Measurements from ENCODE around the gene RALGPS1.

DNA sequence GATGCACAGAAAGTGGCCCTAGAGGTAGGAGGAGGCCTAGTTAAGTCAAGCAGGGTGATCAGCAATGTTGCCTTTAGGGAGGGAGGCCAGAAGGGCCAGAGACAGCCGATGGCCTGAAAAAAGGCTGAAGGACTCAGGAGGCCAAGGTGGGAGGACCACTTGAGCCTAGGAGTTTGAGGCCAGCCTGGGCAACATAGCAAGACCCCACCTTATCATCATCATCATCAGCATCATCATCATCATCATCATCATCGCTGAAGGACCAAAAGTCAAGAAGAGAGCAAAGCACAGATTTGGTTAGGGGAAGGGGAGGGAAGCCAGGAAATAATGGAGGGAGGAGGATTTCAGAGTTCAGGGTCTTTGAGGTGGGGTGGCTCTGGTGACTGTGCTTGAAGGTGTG lies 74.3 kb downstream of the RALGPS1 start:
- TF ChIP-seq MBNL3 (CRISPR knock-in tag; conservative IDR thresholded peaks at IDR 0.05) (no peak), HMGA1 (CRISPR knock-in tag; conservative IDR thresholded peaks at IDR 0.05) (no peak), ZNF263 (CRISPR knock-in tag; IDR thresholded peaks at IDR 0.05) (no peak), POLR2AphosphoS5 (IDR thresholded peaks at IDR 0.05; ENCODE audit: low read depth, low read length) (no peak), ZNF766 (CRISPR knock-in tag; IDR thresholded peaks at IDR 0.05; ENCODE audit: borderline replicate concordance) (no peak), RFX5 (IDR thresholded peaks at IDR 0.05; ENCODE audit: low read depth, low read length) (no peak)
- TF ChIP-seq, protein P1, sequence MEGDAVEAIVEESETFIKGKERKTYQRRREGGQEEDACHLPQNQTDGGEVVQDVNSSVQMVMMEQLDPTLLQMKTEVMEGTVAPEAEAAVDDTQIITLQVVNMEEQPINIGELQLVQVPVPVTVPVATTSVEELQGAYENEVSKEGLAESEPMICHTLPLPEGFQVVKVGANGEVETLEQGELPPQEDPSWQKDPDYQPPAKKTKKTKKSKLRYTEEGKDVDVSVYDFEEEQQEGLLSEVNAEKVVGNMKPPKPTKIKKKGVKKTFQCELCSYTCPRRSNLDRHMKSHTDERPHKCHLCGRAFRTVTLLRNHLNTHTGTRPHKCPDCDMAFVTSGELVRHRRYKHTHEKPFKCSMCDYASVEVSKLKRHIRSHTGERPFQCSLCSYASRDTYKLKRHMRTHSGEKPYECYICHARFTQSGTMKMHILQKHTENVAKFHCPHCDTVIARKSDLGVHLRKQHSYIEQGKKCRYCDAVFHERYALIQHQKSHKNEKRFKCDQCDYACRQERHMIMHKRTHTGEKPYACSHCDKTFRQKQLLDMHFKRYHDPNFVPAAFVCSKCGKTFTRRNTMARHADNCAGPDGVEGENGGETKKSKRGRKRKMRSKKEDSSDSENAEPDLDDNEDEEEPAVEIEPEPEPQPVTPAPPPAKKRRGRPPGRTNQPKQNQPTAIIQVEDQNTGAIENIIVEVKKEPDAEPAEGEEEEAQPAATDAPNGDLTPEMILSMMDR (CRISPR knock-in tag; IDR thresholded peaks at IDR 0.05): no peak
- TF ChIP-seq, protein P2, sequence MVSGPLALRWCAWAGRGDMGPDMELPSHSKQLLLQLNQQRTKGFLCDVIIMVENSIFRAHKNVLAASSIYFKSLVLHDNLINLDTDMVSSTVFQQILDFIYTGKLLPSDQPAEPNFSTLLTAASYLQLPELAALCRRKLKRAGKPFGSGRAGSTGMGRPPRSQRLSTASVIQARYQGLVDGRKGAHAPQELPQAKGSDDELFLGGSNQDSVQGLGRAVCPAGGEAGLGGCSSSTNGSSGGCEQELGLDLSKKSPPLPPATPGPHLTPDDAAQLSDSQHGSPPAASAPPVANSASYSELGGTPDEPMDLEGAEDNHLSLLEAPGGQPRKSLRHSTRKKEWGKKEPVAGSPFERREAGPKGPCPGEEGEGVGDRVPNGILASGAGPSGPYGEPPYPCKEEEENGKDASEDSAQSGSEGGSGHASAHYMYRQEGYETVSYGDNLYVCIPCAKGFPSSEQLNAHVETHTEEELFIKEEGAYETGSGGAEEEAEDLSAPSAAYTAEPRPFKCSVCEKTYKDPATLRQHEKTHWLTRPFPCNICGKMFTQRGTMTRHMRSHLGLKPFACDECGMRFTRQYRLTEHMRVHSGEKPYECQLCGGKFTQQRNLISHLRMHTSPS (CRISPR knock-in tag; IDR thresholded peaks at IDR 0.05; ENCODE audit: low read depth): no peak
- TF ChIP-seq, protein P3, sequence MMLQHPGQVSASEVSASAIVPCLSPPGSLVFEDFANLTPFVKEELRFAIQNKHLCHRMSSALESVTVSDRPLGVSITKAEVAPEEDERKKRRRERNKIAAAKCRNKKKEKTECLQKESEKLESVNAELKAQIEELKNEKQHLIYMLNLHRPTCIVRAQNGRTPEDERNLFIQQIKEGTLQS (CRISPR knock-in tag; IDR thresholded peaks at IDR 0.05): no peak
- TF ChIP-seq, protein P4, sequence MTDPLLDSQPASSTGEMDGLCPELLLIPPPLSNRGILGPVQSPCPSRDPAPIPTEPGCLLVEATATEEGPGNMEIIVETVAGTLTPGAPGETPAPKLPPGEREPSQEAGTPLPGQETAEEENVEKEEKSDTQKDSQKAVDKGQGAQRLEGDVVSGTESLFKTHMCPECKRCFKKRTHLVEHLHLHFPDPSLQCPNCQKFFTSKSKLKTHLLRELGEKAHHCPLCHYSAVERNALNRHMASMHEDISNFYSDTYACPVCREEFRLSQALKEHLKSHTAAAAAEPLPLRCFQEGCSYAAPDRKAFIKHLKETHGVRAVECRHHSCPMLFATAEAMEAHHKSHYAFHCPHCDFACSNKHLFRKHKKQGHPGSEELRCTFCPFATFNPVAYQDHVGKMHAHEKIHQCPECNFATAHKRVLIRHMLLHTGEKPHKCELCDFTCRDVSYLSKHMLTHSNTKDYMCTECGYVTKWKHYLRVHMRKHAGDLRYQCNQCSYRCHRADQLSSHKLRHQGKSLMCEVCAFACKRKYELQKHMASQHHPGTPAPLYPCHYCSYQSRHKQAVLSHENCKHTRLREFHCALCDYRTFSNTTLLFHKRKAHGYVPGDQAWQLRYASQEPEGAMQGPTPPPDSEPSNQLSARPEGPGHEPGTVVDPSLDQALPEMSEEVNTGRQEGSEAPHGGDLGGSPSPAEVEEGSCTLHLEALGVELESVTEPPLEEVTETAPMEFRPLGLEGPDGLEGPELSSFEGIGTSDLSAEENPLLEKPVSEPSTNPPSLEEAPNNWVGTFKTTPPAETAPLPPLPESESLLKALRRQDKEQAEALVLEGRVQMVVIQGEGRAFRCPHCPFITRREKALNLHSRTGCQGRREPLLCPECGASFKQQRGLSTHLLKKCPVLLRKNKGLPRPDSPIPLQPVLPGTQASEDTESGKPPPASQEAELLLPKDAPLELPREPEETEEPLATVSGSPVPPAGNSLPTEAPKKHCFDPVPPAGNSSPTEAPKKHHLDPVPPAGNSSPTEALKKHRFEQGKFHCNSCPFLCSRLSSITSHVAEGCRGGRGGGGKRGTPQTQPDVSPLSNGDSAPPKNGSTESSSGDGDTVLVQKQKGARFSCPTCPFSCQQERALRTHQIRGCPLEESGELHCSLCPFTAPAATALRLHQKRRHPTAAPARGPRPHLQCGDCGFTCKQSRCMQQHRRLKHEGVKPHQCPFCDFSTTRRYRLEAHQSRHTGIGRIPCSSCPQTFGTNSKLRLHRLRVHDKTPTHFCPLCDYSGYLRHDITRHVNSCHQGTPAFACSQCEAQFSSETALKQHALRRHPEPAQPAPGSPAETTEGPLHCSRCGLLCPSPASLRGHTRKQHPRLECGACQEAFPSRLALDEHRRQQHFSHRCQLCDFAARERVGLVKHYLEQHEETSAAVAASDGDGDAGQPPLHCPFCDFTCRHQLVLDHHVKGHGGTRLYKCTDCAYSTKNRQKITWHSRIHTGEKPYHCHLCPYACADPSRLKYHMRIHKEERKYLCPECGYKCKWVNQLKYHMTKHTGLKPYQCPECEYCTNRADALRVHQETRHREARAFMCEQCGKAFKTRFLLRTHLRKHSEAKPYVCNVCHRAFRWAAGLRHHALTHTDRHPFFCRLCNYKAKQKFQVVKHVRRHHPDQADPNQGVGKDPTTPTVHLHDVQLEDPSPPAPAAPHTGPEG (CRISPR knock-in tag; IDR thresholded peaks at IDR 0.05): no peak

Data from HepG2 (cell line).